Tibial nerve (tissue), 4 donors: ENCODE results near the gene PSMD14. TPM values are rescaled to one million over a fixed set of nuclear protein-coding genes. Genes with fewer than 3 reads are reported as not detected.
A peak's percentile ranks its signal among the peaks of the same experiment; 100 is the strongest.

Experiments used
- DNase-seq, 2 donors: peaks; one replicate each; pipeline ENCODE4 v3.0.0-alpha.2; 2019; ENCODE audit warnings: low spot score in 2 of 2
- H3K27ac ChIP-seq, 4 donors: fragments of 200-600 bp; sonication (generic) in 3 of 4; one replicate each; pipeline ENCODE4 v1.5.1; 2017 to 2019; ENCODE audit warnings: mild to moderate bottlenecking in 1 of 4
- H3K27me3 ChIP-seq, 2 donors: fragments of 200-600 bp; sonication (generic) in 1 of 2; one replicate each; pipeline versions ENCODE4 v1.5.1 to v1.6.0; 2017 to 2019
- H3K36me3 ChIP-seq, 3 donors: fragments of 200-600 bp; sonication (generic); one replicate each; pipeline ENCODE4 v1.5.1; 2018 to 2019
- H3K4me1 ChIP-seq, 4 donors: fragments of 200-600 bp; sonication (generic) in 3 of 4; one replicate each; pipeline ENCODE4 v1.5.1; 2017 to 2019
- H3K4me3 ChIP-seq, 4 donors: fragments of 200-600 bp; sonication (generic) in 3 of 4; one replicate each; pipeline ENCODE4 v1.5.1; 2017 to 2019; ENCODE audit warnings: mild to moderate bottlenecking in 1 of 4, moderate library complexity in 1 of 4
- H3K9me3 ChIP-seq, 4 donors: fragments of 200-600 bp; sonication (generic) in 3 of 4; one replicate each; pipeline ENCODE4 v1.5.1; 2017 to 2019
- CTCF ChIP-seq, 5 experiments: fragments of 200-600 bp in 3 of 5; fragments of 450-650 bp in 2 of 5; sonication (generic) in 3 of 5; IDR thresholded peaks; one replicate each; pipeline ENCODE4 v1.5.1; 2016 to 2019; ENCODE audit warnings: antibody characterized with exemption in 5 of 5, mild to moderate bottlenecking in 3 of 5, moderate library complexity in 2 of 5
- EP300 ChIP-seq, 2 donors: sonication (generic); formaldehyde crosslinking; IDR thresholded peaks; one replicate each; pipeline ENCODE4 v1.6.1; 2017; ENCODE audit warnings: antibody characterized with exemption in 2 of 2, mild to moderate bottlenecking in 1 of 2
- POLR2A ChIP-seq, 2 donors: fragments of 450-650 bp; IDR thresholded peaks; one replicate each; pipeline ENCODE4 v1.6.1; 2017; ENCODE audit warnings: antibody characterized with exemption in 2 of 2, mild to moderate bottlenecking in 2 of 2, moderate library complexity in 2 of 2
- WGBS, 2 donors: methylation state at CpG; one replicate each; pipeline ENCODE4 v1.1.5; 2018; 5-methylcytosine and 5-hydroxymethylcytosine counted together
- total RNA-seq, 4 donors: library from RNA; depleted of rRNA; stranded (reverse); fragments of >200 nt; gene quantifications; one replicate each; pipeline ENCODE4 v1.1.0, GENCODE V29; 2016

Gene PSMD14
- total RNA-seq, 4 donors from 2014 or later = 22.0 to 29.1 (median 26.4) TPM

- 33 to 37% methylated on average over 26 to 56 of the region's 64 CpGs for WGBS, 2 donors
- peaks cover 15 to 93% of the 10 kb centered on the region in 2 donors for H3K27me3 ChIP-seq
- no peaks in the 10 kb centered on the region for H3K9me3 ChIP-seq
- DNase-seq = no peak
- peak overlapping the region in 1 of 4 donors; percentile 6 for H3K4me3 ChIP-seq
- H3K4me1 ChIP-seq = peaks cover 0 to 28% (median 4%) of the 10 kb centered on the region in 4 donors
- TF ChIP-seq POLR2A (IDR thresholded peaks at IDR 0.05) (no peak), EP300 (IDR thresholded peaks at IDR 0.05) (no peak)
- H3K36me3 ChIP-seq = no peaks in the 10 kb centered on the region
- H3K27ac ChIP-seq = no peak overlapping the region
Measured at GRCh38 chr2:161427664-161428587, 119.7 kb downstream of the PSMD14 start.

- WGBS, 2 donors = 74 to 82% methylated on average over 2 of the region's 2 CpGs
- peaks cover 8 to 71% of the 10 kb centered on the region in 2 donors for H3K27me3 ChIP-seq
- DNase-seq = no peak
Measured at GRCh38 chr2:161430386-161430785, 122.2 kb downstream of the PSMD14 start.

GRCh38 chr2:161432107-161432506, 123.9 kb downstream of the PSMD14 start:
- TF ChIP-seq POLR2A (IDR thresholded peaks at IDR 0.05) (no peak), CTCF (IDR thresholded peaks at IDR 0.05) (no peak), EP300 (IDR thresholded peaks at IDR 0.05) (no peak)
- WGBS, 2 donors = 62 to 75% methylated on average over 3 of the region's 3 CpGs
- peaks cover 0 to 14% (median 4%) of the 10 kb centered on the region in 4 donors for H3K9me3 ChIP-seq
- H3K4me3 ChIP-seq = no peak overlapping the region
- peaks cover 0 to 61% of the 10 kb centered on the region in 2 donors for H3K27me3 ChIP-seq
- H3K27ac ChIP-seq = no peak overlapping the region
- DNase-seq = no peak
- peaks cover 0 to 9% (median 0%) of the 10 kb centered on the region in 4 donors for H3K4me1 ChIP-seq
- H3K36me3 ChIP-seq = no peaks in the 10 kb centered on the region

More at GRCh38 chr2:161430386-161430785, 122.2 kb downstream of the PSMD14 start:
- TF ChIP-seq POLR2A (IDR thresholded peaks at IDR 0.05) (no peak), EP300 (IDR thresholded peaks at IDR 0.05) (no peak), CTCF (IDR thresholded peaks at IDR 0.05) (no peak)
- H3K4me3 ChIP-seq = no peak overlapping the region
- H3K9me3 ChIP-seq = peaks cover 0 to 8% (median under 1%) of the 10 kb centered on the region in 4 donors
- H3K27ac ChIP-seq = no peak overlapping the region
- H3K36me3 ChIP-seq = no peaks in the 10 kb centered on the region
- peaks cover 0 to 15% (median 0%) of the 10 kb centered on the region in 4 donors for H3K4me1 ChIP-seq

GRCh38 chr2:161434118-161434517, 125.9 kb downstream of the PSMD14 start:
- no peak overlapping the region for H3K4me3 ChIP-seq
- 25 to 56% methylated on average over 1 of the region's 1 CpG for WGBS, 2 donors
- peaks cover 0 to 14% (median 4%) of the 10 kb centered on the region in 4 donors for H3K9me3 ChIP-seq
- no peaks in the 10 kb centered on the region for H3K4me1 ChIP-seq
- H3K27ac ChIP-seq = no peak overlapping the region
- no peak for DNase-seq
- TF ChIP-seq POLR2A (IDR thresholded peaks at IDR 0.05) = no peak
- no peak for TF ChIP-seq CTCF (IDR thresholded peaks at IDR 0.05)
- TF ChIP-seq EP300 (IDR thresholded peaks at IDR 0.05) = no peak
- H3K27me3 ChIP-seq = peaks cover 0 to 41% of the 10 kb centered on the region in 2 donors
- H3K36me3 ChIP-seq = no peaks in the 10 kb centered on the region

- WGBS, 2 donors = 84 to 86% methylated on average over 3 of the region's 3 CpGs
- Histone ChIP-seq H3K9me3 (peaks cover 0 to 14% (median 4%) of the 10 kb centered on the region in 4 donors), H3K27me3 (peaks cover 0 to 20% of the 10 kb centered on the region in 2 donors), H3K4me1 (no peaks in the 10 kb centered on the region), H3K27ac (no peak overlapping the region), H3K4me3 (no peak overlapping the region), H3K36me3 (no peaks in the 10 kb centered on the region)
- no peak for DNase-seq
- TF ChIP-seq CTCF (IDR thresholded peaks at IDR 0.05) (no peak), POLR2A (IDR thresholded peaks at IDR 0.05) (no peak), EP300 (IDR thresholded peaks at IDR 0.05) (no peak)
Measured at GRCh38 chr2:161436411-161436810, 128.2 kb downstream of the PSMD14 start.
